B cell (primary cell): ENCODE results near the gene PSMD2. TPM values are rescaled to one million over a fixed set of nuclear protein-coding genes. Genes with fewer than 3 reads are reported as not detected.

Source experiments
- ATAC-seq: fragments of 200-7000 bp; cut with Tn5 transposase; one replicate; pipeline ENCODE4 v1.10.0; 2021; ENCODE audit warnings: low read depth, mild to moderate bottlenecking, moderate number of reproducible peaks, moderate library complexity
- CTCF ChIA-PET: fragments of 350-600 bp; sonication (Branson Sonifier 250); formaldehyde crosslinking; loops from one replicate; lab custom pipeline; 2021; ENCODE audit warnings: antibody characterized with exemption, inconsistent platforms; lab: Charles Lee
- POLR2A ChIA-PET: fragments of 350-600 bp; sonication (Branson Sonifier 250); formaldehyde crosslinking; loops from one replicate; lab custom pipeline; 2021; ENCODE audit warnings: antibody characterized with exemption; lab: Charles Lee
- DNase-seq: peaks from one replicate; pipeline ENCODE4 v3.0.0; 2013
- H2AFZ ChIP-seq: 2 replicates; pipeline ENCODE4 v1.6.1; 2012; ENCODE audit warnings: mild to moderate bottlenecking, low read depth, low read length; ENCODE audit not compliant: insufficient read depth, poor library complexity, severe bottlenecking
- H3K27ac ChIP-seq, 2 donors: 1 replicate in 1 of 2; 2 replicates in 1 of 2; pipeline ENCODE4 v1.5.1; 2012 to 2013; ENCODE audit warnings: low read length in 2 of 2, mild to moderate bottlenecking in 2 of 2, moderate library complexity in 1 of 2
- H3K27me3 ChIP-seq, 4 experiments: fragments of 200-600 bp in 1 of 4; sonication (generic) in 1 of 4; replicated peaks in 1 of 4; 1 replicate in 2 of 4; 2 replicates in 2 of 4; pipeline versions ENCODE4 v1.6.1 to v1.7.0; 2013 to 2016; ENCODE audit warnings: low read length in 3 of 4, mild to moderate bottlenecking in 2 of 4, mixed read lengths in 1 of 4, moderate library complexity in 1 of 4; ENCODE audit not compliant: insufficient read depth in 4 of 4, control insufficient read depth in 3 of 4; ENCODE audit errors: control extremely low read depth in 1 of 4
- H3K36me3 ChIP-seq, 2 experiments: replicated peaks in 1 of 2; 1 replicate in 1 of 2; 2 replicates in 1 of 2; pipeline versions ENCODE4 v1.6.1 to v1.7.1; 2013; ENCODE audit warnings: low read length in 1 of 2; ENCODE audit not compliant: insufficient read depth in 2 of 2, control insufficient read depth in 1 of 2; ENCODE audit errors: control extremely low read depth in 1 of 2, extremely low read depth in 1 of 2
- H3K4me1 ChIP-seq, 2 donors: fragments of 200-600 bp in 1 of 2; sonication (generic) in 1 of 2; 1 replicate in 1 of 2; 2 replicates in 1 of 2; pipeline versions ENCODE4 v1.5.1 to v1.6.1; 2013 to 2017; ENCODE audit warnings: low read length in 2 of 2; ENCODE audit not compliant: control insufficient read depth in 2 of 2, insufficient read depth in 2 of 2
- H3K4me2 ChIP-seq: replicated peaks from 2 replicates; pipeline ENCODE3; 2012; ENCODE audit warnings: mild to moderate bottlenecking, low read depth, low read length; ENCODE audit not compliant: poor library complexity, severe bottlenecking
- H3K4me3 ChIP-seq, 5 experiments: fragments of 200-600 bp in 1 of 5; sonication (generic) in 1 of 5; 1 replicate in 3 of 5; 2 replicates in 2 of 5; pipeline versions ENCODE4 v1.5.1 to v1.7.0; 2011 to 2016; ENCODE audit warnings: low read length in 4 of 5, mild to moderate bottlenecking in 4 of 5, low read depth in 2 of 5, control low read depth in 1 of 5, moderate library complexity in 1 of 5; ENCODE audit not compliant: insufficient read depth in 1 of 5; ENCODE audit errors: control extremely low read depth in 1 of 5, extremely low read depth in 1 of 5
- H3K79me2 ChIP-seq: fragments of 200-600 bp; sonication (generic); one replicate; pipeline ENCODE4 v1.6.0; 2016; ENCODE audit warnings: low read length; ENCODE audit not compliant: control insufficient read depth, insufficient read depth
- H3K9ac ChIP-seq: fragments of 200-600 bp; sonication (generic); 2 replicates; pipeline ENCODE4 v1.6.1; 2017; ENCODE audit warnings: mild to moderate bottlenecking, low read length, moderate library complexity
- H3K9me3 ChIP-seq, 3 donors: one replicate each; pipeline versions ENCODE4 v1.6.1 to v1.7.1; 2013; ENCODE audit warnings: low read length in 2 of 3; ENCODE audit not compliant: control insufficient read depth in 2 of 3, insufficient read depth in 1 of 3; ENCODE audit errors: control extremely low read depth in 1 of 3
- H4K20me1 ChIP-seq: 2 replicates; pipeline ENCODE4 v1.6.0; 2012; ENCODE audit warnings: mild to moderate bottlenecking, low read length; ENCODE audit not compliant: insufficient read depth, control insufficient read depth, poor library complexity, severe bottlenecking
- H3K27ac Mint-ChIP-seq: one replicate; pipeline ENCODE4 v1.8.0; 2021; ENCODE audit warnings: mixed read lengths
- H3K27me3 Mint-ChIP-seq: one replicate; pipeline ENCODE4 v1.8.0; 2021; ENCODE audit warnings: mixed read lengths
- H3K4me1 Mint-ChIP-seq: one replicate; pipeline ENCODE4 v1.8.0; 2021; ENCODE audit warnings: mixed read lengths
- H3K4me3 Mint-ChIP-seq: one replicate; pipeline ENCODE4 v1.8.0; 2021; ENCODE audit warnings: mixed read lengths
- H3K9me3 Mint-ChIP-seq: one replicate; pipeline ENCODE4 v1.8.0; 2022; ENCODE audit warnings: mixed read lengths; ENCODE audit not compliant: insufficient read depth
- EZH2 ChIP-seq: IDR thresholded peaks from 2 replicates; pipeline ENCODE4 v1.6.1; 2012; ENCODE audit warnings: borderline replicate concordance, low read depth, mild to moderate bottlenecking, moderate library complexity, low read length; ENCODE audit not compliant: insufficient read depth, poor library complexity, severe bottlenecking
- WGBS: methylation state at CpG from one replicate; pipeline ENCODE4 v1.1.5; 2013; ENCODE audit warnings: missing lambda C conversion rate; ENCODE audit not compliant: insufficient coverage; 5-methylcytosine and 5-hydroxymethylcytosine counted together
- intact Hi-C: fragments of 100-400 bp; cut with micrococcal nuclease; formaldehyde crosslinking; loops from one replicate; pipeline ENCODE4 v1.10.0; 2022
- polyA plus RNA-seq: library from polyadenylated mRNA; depleted of rRNA; stranded (reverse); fragments of >200 nt; gene quantifications from 2 replicates; pipeline ENCODE4 v1.2.3, GENCODE V29; 2012
- total RNA-seq, 2 donors: library from RNA; stranded (reverse); fragments of 120-200 nt in 1 of 2; gene quantifications; 1 replicate in 1 of 2; 2 replicates in 1 of 2; pipeline versions ENCODE4 v1.2.3 to v1.2.4, GENCODE V29; 2013 to 2022
- TF ChIP-seq, protein P1 (sequence below): fragments of 200-600 bp; IDR thresholded peaks from one replicate; pipeline ENCODE4 v1.8.0; 2022; ENCODE audit warnings: antibody characterized with exemption, mild to moderate bottlenecking

The PSMD2 gene
- total and polyA plus RNA-seq, 2 donors (not counting 1 experiment from before 2014, with no cell fraction given), result 79.4 to 140 TPM

DNA sequence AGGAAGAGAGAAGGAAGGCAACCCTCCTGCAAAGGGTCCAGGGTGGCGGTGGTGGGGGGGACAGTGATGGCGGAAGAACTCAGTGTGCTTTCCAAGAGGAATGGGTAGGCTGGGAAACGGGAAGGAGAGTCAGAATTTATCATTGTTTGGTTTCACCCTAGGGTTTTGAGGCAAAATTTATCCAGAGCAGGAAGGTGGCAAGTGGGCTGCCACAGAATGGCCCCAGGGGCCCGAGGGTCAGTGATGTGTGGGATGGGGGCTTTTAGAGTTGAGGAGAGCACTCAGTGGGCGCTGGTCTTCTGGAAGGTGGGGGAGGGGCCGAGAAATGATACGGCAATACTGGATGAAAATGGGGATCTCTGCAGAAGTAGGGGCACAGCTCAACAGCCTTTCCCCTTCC is 38.9 kb downstream of the PSMD2 start:
- no peaks in the 10 kb centered on the region for H3K9me3 Mint-ChIP-seq
- peaks cover 19% of the 10 kb centered on the region for H3K79me2 ChIP-seq
- H3K4me3 Mint-ChIP-seq, result peak overlapping the region; percentile 94
- POLR2A ChIA-PET, result no interaction called here
- no peaks in the 10 kb centered on the region for H3K9me3 ChIP-seq
- H3K4me3 ChIP-seq, result no peak overlapping the region
- ATAC-seq, result no peak
- peaks cover 30% of the 10 kb centered on the region for H3K4me1 Mint-ChIP-seq
- H3K27ac ChIP-seq, result no peak overlapping the region
- H4K20me1 ChIP-seq, result no peaks in the 10 kb centered on the region
- no peak overlapping the region for H2AFZ ChIP-seq
- no peak overlapping the region for H3K9ac ChIP-seq
- H3K4me2 ChIP-seq, result no peak overlapping the region
- peaks cover 0 to 19% of the 10 kb centered on the region in 2 experiments for H3K36me3 ChIP-seq
- H3K4me1 ChIP-seq, result peaks cover 14 to 25% of the 10 kb centered on the region in 2 donors
- TF ChIP-seq, protein P1, sequence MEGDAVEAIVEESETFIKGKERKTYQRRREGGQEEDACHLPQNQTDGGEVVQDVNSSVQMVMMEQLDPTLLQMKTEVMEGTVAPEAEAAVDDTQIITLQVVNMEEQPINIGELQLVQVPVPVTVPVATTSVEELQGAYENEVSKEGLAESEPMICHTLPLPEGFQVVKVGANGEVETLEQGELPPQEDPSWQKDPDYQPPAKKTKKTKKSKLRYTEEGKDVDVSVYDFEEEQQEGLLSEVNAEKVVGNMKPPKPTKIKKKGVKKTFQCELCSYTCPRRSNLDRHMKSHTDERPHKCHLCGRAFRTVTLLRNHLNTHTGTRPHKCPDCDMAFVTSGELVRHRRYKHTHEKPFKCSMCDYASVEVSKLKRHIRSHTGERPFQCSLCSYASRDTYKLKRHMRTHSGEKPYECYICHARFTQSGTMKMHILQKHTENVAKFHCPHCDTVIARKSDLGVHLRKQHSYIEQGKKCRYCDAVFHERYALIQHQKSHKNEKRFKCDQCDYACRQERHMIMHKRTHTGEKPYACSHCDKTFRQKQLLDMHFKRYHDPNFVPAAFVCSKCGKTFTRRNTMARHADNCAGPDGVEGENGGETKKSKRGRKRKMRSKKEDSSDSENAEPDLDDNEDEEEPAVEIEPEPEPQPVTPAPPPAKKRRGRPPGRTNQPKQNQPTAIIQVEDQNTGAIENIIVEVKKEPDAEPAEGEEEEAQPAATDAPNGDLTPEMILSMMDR, result no peak
- no peak for TF ChIP-seq EZH2
- H3K27me3 ChIP-seq, result peaks cover 0 to 3% (median 0%) of the 10 kb centered on the region in 4 experiments
- intact Hi-C loops, result no loop called here
- 86% methylated on average over 4 of the region's 7 CpGs for whole genome bisulfite sequencing
- CTCF ChIA-PET, result interaction anchor here (1.8 kb wide), 1 partner anchor 176 kb away, joined by 5 read pairs; no protein-coding TSS in a partner anchor
- H3K27ac Mint-ChIP-seq, result no peak overlapping the region
- no peak for DNase-seq
- H3K27me3 Mint-ChIP-seq, result no peaks in the 10 kb centered on the region

DNA sequence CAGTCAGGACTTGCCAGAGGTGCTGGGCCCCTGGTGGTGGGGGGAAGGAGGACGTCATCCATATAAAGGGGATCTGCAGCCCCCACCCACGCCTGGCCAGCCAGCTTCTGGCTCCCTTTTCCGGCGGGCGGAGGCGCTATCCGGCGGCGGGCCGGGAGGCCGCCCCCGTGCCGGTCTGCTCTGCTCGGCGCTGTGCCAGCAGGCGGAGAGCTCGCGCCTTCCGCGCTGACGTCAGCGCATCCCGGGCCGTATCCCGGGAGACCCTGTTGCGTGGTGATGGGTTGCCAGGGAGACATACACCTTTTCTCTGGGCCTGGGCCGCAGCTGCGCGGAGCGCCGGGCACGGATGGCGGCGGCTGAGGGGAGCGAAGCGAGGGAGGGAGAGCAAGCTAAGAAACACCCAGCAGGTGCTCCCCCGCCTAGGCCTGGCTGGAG is 39.5 kb downstream of the PSMD2 start:
- Histone ChIP-seq H3K4me3 (no peak overlapping the region), H3K36me3 (peaks cover 0 to 15% of the 10 kb centered on the region in 2 experiments), H4K20me1 (no peaks in the 10 kb centered on the region), H2AFZ (no peak overlapping the region), H3K4me2 (peak overlapping the region; percentile 36), H3K9me3 (no peaks in the 10 kb centered on the region), H3K79me2 (peaks cover 19% of the 10 kb centered on the region), H3K27me3 (peaks cover 0 to 3% (median 0%) of the 10 kb centered on the region in 4 experiments), H3K4me1 (peaks cover 14 to 25% of the 10 kb centered on the region in 2 donors), H3K9ac (no peak overlapping the region), H3K27ac (no peak overlapping the region)
- 60% methylated on average over 37 of the region's 37 CpGs for WGBS
- Mint-ChIP-seq H3K27ac (no peak overlapping the region), H3K9me3 (no peaks in the 10 kb centered on the region), H3K4me1 (peaks cover 30% of the 10 kb centered on the region), H3K27me3 (no peaks in the 10 kb centered on the region), H3K4me3 (peak overlapping the region; percentile 39)
- ChIA-PET POLR2A (no interaction called here), CTCF (interaction anchor here (1.8 kb wide), 1 partner anchor 175 kb away, joined by 5 read pairs; no protein-coding TSS in a partner anchor)
- ATAC-seq, result no peak
- DNase-seq, result peak; percentile 54
- TF ChIP-seq, protein P1, result no peak
- no peak for TF ChIP-seq EZH2
- intact Hi-C loops, result no loop called here
